ENCODE data around the gene NUDT15.
"Not testable (repeated sequence)": the region's sequence is repeated elsewhere in the genome, so short reads cannot be mapped to it uniquely, and the experiment has no call there.

The NUDT15 gene

DNA sequence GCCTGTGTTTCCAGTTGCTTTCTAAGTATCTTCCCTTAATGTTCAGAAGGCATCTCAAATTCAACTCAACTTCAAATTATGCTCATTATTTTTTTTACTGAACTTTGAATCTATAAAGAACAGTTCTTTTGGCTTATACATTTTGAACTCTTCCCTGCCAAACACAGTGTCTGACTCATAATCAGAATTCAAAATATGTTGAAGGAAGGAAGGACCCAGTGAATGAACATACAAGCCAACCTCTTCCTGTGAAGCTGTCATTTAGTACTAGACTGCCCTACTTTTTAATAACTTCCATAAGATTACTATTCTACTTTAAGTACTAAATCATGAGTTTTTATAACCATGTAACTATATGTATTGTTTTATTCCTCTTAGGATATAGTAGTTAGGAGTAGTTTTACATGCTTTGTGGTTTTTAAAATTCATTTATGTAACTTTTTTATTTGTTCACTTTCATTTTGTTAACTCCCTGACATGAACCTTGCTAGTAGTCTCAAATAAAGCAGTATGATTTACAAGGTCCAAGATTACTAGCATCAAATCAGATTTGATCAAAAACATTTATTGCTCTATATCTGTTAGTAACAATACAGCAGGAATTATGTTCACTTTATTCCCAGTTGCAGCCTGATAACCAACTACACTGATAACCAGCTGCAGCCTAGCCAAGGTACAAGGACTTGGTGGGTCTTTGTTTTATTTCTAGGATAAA lies 6.4 kb downstream of the NUDT15 start:
- no peak for DNase-seq (ENCODE audit: low spot score)

DNA sequence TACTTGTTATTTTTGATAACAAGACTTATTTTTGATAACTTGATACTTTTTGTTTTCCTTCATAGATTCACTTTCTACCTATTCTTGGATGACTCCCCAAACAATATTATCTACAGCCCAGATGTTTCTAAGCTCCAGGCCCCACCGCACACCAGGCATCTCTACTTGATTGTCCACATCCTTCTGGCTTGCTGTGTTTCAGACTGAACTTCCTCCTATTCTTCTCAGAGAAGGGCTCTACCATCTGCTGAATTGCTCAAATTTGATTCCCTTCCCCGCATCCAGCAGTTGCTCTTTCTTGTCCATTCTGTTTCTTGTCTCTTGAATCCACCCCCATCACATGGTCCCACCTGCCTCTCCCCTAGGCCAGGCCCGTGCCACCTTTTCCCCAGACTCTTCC lies 13.0 kb downstream of the NUDT15 start:
- no peak for DNase-seq (ENCODE audit: low spot score)

GRCh38 chr13:48054601-48055000 lies 17.1 kb downstream of the NUDT15 start:
- no peak for DNase-seq (ENCODE audit: low spot score)

DNA sequence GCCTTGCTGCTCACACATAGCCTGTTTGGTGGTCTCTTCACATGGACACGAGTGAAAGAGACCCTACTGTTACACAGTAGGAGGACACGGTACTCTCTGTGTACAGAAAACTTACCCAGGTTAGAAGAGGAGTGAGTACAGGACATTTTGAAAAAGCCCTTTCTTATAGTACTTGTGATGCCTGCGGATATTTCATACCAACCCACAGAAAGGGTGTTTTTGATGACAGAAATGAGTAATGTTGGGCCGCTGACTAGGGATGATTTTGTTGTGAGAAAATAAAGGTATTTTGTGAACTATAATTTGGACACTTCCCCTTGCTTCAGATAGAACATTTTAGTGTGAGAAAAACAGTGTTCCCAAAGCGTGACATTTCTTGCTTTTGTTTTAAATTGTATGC lies 18.2 kb downstream of the NUDT15 start:
- DNase-seq (ENCODE audit: low spot score), result no peak

GRCh38 chr13:48058536-48058935 lies 21.0 kb downstream of the NUDT15 start:
- DNase-seq (ENCODE audit: low spot score), result not testable (repeated sequence)

- DNase-seq (ENCODE audit: low spot score), result not testable (repeated sequence)
Observed at GRCh38 chr13:48059951-48060350, 22.4 kb downstream of the NUDT15 start.

- no peak for DNase-seq (ENCODE audit: low spot score)
Observed at GRCh38 chr13:48066310-48066989, 28.9 kb downstream of the NUDT15 start.

DNA sequence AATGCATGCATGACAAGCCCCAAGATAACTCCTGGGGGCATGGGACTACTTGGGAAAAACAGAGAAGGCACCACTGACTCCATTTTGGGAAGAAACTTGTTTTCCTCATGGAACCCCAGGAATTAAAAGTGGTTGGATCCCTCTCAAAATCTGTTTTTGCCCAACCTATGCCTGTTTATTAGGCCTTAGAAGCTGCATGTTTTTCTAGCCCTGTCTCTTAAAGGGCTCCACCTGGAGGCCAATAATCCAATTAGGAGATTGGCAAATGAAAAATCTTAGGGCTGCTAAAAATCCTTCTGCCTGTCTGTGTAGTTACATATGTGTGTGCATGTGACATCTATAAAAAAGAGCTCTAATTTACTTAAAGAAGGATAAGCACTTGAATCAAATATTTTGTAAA lies 30.5 kb downstream of the NUDT15 start:
- no peak for DNase-seq (ENCODE audit: low spot score)

GRCh38 chr13:48068952-48069351 lies 31.4 kb downstream of the NUDT15 start:
- DNase-seq (ENCODE audit: low spot score), result no peak

DNA sequence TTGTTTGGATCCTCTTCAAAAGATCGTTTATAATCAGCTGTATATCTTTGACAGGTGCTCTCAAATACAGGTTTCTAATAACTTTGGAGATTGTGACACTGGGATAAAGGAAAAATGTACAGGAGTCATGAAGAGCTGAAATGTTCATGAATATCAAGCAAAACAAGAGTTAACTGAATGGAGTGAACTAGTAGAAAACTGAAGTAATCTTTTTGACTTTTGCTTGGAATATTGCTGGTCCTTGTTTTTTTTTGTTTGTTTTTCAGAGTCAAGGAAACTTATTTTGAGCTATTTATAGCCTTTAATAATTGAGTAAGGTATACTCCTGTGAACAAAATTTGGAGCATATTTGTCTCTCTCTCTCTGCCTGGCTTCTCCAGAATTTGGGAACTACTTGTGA lies 32.0 kb downstream of the NUDT15 start:
- DNase-seq (ENCODE audit: low spot score), result no peak

- DNase-seq (ENCODE audit: low spot score), result no peak
Observed at GRCh38 chr13:48070942-48071341, 33.4 kb downstream of the NUDT15 start.

DNA sequence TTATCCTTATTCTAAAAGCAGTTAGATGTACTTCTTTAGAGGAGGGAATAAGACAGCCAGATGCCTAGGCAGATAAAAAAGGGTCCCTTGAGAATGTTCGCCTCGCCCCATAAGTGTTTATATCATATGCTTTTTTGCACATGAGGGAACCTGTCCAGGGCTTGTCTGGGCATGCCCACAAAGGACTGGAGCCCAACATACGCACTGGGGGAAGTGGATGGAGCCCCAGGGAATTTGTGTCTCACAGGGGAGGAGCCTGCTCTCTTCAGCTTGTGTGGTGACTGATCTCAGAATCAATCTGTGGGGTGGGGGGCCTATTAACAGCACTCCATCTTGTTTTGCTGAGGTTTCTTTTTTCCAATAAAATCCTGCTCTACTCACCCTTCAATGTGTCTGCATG lies 34.8 kb downstream of the NUDT15 start:
- no peak for DNase-seq (ENCODE audit: low spot score)

DNA sequence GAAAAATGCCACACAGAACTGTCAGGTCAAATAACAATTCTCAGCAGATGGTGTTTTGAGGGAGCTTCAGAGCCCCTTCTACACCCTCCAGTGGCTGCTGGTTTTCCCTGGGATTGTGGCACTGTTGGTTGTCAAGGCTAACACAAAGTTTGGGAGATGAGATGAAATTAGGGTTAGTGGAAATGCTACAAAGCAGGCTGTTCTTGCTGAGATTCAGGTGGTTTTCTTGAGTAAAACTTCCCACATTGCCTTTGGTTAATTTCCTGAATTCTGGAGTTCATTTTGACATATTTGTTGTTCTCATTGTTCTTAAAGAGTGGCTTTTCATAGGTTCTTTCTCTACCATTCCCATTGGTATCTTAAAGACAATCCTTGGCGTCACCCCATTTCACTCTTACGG lies 35.3 kb downstream of the NUDT15 start:
- no peak for DNase-seq (ENCODE audit: low spot score)

DNA sequence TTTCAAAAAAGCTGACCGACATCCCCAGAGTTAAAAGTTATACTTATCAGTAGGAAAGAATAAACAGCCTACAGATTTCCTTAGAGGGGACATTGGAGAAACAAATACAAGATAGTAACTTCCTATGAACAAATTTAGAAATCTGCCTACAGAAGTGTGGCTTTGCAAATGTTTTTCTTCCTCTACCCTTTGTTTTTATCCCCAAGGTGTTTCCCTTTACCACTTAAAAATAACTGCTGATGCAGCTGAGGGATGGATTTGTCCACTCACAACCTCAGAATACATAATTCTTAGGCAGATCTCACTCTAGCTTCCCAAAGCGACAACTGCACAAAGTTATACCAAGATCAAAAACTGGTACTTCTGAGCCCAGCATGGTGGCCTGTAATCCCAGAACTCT lies 36.5 kb downstream of the NUDT15 start:
- DNase-seq (ENCODE audit: low spot score), result no peak

DNA sequence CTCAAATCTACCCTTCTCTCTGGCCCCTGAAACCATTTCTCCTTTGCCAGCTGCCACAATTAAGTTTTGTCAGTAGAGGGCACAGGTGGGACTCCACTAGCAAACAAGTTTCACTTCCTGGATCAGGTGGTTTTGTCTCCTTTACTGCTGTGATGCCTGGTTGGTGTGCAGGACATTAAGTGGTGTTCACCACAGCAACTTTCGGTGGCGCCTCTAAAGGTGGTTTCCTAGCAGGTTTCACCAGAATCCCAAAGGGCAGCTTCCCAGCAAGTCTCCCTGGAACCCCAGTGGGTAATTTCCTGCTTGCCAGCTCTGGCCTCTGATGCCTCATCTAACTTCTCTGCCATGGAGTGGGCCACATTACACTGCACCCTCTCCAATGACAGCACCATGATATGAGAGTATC lies 40.7 kb downstream of the NUDT15 start:
- DNase-seq (ENCODE audit: low spot score), result peak; percentile 14

- DNase-seq (ENCODE audit: low spot score), result no peak
Observed at GRCh38 chr13:48081739-48082138, 44.2 kb downstream of the NUDT15 start.

DNA sequence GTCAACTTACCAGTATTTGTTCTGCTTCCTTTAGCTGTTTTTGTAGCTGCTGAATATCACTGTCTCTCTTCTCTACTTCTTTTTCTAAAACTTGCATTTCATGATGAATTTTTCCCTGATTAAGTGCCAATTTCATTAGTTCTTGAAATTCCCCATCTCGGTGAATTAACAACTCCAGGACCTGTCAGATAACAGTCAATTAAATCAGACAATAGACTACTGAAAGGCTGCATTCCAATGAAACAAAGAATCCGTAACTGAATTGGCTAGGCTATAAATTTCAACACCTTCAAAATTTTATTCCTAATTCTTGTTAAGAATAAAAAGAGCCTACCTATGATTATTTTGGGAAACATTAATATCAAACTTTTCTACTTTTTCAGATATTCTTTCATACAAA lies 48.7 kb downstream of the NUDT15 start:
- no peak for DNase-seq (ENCODE audit: low spot score)

DNA sequence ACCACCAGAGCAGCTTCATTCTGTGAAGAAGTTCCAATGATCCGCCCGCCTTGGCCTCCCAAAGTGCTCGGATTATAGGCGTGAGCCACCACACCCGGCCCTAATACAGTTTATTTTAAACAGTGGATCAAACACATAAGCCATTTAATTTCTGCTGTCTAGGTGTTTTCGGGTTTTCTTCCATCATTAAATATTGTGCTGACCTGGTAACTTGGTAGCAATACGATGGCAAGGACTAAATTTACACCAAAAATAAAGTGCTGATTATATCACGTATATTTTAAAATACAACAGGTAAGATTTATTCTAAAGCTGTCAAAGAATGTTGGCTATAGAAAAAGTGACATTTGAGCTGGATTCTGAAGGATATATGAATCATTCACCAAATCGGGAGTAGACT lies 56.1 kb downstream of the NUDT15 start:
- no peak for DNase-seq (ENCODE audit: low spot score)

GRCh38 chr13:48094404-48094780 lies 56.9 kb downstream of the NUDT15 start:
- DNase-seq (ENCODE audit: low spot score), result peak; percentile 13

GRCh38 chr13:48094781-48095502 lies 57.4 kb downstream of the NUDT15 start, which contains the start of gene MED4:
Gene MED4, minus strand, starts transcription at chr13:48095104. Its CDS starts 26 bp downstream, at chr13:48095078.
- DNase-seq (ENCODE audit: low spot score), result peak; percentile 93

GRCh38 chr13:48096670-48097069 lies 59.1 kb downstream of the NUDT15 start:
- no peak for DNase-seq (ENCODE audit: low spot score)

Data from cerebellar cortex (tissue), 1 donor.